C4-2B (cell line): ENCODE measurements around the gene MID1IP1.

ENCODE experiments used
- CTCF ChIP-seq: fragments of 450-650 bp; conservative IDR thresholded peaks from 2 replicates; pipeline ENCODE4 v1.5.1; 2017; ENCODE audit warnings: mild to moderate bottlenecking
- ZFX ChIP-seq: fragments of 450-650 bp; IDR thresholded peaks from 2 replicates; pipeline ENCODE4 v1.6.1; 2017

GRCh38 chrX:38845426-38845825 lies 44.2 kb downstream of the MID1IP1 start:
- no peak for TF ChIP-seq CTCF
- TF ChIP-seq ZFX: no peak
